ENCODE data around the gene TTC23.

The TTC23 gene

GRCh38 chr15:99164119-99164518 lies 85.3 kb downstream of the TTC23 start:
- DNase-seq (ENCODE audit: low read depth): no peak

- DNase-seq (ENCODE audit: low read depth): no peak
Measured at GRCh38 chr15:99163271-99164062, 85.9 kb downstream of the TTC23 start.

- DNase-seq (ENCODE audit: low read depth): no peak
Measured at GRCh38 chr15:99158626-99159412, 90.6 kb downstream of the TTC23 start.

- no peak for DNase-seq (ENCODE audit: low read depth)
Measured at GRCh38 chr15:99157456-99157855, 91.9 kb downstream of the TTC23 start.

- DNase-seq (ENCODE audit: low read depth): no peak
Measured at GRCh38 chr15:99155961-99156443, 93.4 kb downstream of the TTC23 start.

DNA sequence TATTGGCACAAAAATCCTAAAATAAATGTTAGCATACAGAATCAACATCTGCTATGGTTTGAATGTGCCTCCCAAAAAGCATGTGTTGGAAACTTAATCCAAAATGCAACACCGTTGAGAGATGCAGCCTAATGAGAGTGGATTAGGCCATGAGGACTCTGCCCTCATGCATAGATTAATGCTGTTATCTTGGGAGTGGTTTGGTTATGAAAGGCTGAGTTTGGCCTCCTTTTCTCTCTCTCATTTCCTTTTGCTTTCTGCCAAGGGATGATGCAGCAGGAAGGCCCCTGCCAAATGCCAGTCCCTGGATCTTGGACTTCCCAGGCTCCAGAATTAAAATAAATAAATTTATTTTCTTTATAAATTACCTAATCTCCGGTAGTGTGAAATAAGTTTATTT lies 95.1 kb downstream of the TTC23 start:
- DNase-seq (ENCODE audit: low read depth): no peak

- no peak for DNase-seq (ENCODE audit: low read depth)
Measured at GRCh38 chr15:99153026-99153535, 96.3 kb downstream of the TTC23 start.

DNA sequence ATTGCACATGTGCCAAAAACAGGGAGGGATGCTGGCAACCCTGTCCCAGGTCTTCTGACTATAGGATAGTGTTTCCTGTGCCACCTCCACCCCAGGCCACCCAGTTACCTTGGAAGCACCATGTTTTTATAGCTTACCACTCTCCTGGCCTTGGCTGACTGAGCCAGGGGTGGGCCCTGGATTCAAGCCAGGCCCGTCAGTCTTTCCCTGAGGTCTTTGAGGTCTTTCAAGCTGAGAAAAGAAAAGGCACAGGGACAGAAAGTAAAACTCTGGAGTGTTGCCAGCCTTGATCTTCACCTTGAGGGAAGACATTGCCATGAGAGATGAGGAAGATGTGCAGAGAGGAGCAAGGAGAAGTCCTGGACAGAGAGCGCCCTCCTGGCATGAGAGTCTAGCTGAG lies 98.2 kb downstream of the TTC23 start:
- no peak for DNase-seq (ENCODE audit: low read depth)

DNA sequence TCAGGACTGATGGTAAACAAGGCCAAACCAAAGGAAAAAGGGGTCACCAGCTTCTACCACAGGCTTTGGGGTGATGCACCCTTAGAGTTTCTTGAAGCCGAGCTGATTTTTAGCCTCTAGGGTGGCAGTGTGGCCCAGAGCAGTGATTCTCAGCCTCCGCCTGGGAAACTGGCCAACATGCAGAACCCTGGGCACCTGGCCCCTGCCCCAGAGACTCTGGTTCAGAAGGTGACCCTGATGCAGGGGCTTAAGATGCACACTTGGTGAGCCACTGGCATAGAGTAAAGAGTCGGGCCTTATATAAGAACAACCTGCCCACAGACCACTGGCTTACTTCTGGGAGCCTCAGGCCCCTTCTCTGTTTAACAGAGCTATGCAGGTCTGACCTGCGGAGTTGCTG lies 100.0 kb downstream of the TTC23 start:
- DNase-seq (ENCODE audit: low read depth): no peak

DNA sequence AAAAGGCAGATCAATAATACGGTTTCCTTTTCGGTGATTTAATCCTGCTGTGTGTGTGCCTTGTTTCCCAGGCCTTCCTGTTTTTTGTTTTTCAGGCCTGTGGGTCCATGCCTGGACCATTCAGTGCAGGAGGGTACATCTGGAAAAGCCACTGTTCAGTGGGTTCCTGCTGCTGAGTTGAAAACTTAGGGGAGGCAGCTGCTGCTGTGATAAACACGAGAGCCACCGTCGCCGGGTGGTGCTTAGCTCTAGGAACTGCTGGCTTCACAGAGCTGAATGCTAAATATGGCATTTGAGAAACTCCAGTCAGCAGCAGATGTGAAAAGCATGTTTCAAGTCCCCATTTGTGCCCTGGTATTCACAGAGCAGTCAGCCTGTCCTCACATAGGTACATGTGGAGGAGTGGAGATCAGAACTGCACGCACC lies 100.5 kb downstream of the TTC23 start:
- no peak for DNase-seq (ENCODE audit: low read depth)

DNA sequence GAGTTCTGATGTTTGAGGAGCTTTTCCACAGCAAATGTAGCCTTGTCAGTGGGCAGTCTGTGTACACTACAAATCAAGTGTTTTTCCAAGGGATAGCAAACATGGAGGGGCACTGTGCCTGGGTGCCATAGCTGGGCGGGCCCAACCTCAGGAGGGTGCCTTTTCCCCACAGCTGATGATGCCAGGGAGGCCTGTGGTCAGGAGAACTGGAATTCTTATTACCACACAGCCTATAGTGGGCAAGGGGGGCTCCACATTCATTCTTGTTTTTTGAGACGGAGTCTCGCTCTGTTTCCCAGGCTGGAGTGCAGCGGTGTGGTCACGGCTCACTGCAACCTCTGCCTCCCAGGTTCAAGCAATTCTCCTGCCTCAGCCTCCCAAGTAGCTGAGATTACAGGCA lies 102.7 kb downstream of the TTC23 start:
- DNase-seq (ENCODE audit: low read depth): no peak

DNA sequence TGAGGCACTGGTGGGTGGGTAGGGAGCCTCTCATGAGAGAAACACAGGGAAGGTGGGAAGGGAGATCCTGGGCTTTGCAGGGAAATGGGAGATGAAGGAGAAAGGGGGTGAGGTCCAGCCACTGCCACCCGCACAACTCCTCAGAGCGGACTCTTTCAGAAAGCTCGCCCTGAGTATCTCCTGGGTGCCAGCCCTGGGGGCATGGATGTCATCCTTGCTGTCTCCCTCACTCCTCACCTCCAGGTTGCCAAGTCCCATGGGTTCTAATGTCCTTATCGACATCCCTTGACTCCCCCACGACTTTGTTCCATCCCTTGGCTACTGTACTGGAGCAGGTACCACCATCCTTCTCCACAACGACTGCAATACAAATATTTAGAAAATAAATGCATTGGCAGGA lies 103.6 kb downstream of the TTC23 start:
- no peak for DNase-seq (ENCODE audit: low read depth)

DNA sequence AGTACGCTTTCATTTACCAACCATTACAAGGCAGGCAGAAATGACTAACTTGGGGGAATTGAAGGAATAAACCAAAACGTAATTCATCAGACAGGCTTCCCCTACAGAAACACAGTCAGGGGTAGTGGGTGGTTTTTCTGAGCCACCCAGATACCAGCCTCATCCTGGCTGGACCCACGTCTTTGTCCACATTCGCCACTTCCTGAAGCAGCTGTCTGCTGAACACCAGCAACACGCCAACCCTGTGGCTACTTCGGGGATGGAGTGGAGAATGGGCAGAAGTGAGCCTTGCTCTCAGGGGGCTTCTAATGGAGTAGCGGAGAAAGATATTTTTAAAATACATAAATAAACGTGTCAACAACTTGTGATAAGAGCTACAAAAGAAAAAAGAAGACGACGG lies 104.4 kb downstream of the TTC23 start:
- no peak for DNase-seq (ENCODE audit: low read depth)

DNA sequence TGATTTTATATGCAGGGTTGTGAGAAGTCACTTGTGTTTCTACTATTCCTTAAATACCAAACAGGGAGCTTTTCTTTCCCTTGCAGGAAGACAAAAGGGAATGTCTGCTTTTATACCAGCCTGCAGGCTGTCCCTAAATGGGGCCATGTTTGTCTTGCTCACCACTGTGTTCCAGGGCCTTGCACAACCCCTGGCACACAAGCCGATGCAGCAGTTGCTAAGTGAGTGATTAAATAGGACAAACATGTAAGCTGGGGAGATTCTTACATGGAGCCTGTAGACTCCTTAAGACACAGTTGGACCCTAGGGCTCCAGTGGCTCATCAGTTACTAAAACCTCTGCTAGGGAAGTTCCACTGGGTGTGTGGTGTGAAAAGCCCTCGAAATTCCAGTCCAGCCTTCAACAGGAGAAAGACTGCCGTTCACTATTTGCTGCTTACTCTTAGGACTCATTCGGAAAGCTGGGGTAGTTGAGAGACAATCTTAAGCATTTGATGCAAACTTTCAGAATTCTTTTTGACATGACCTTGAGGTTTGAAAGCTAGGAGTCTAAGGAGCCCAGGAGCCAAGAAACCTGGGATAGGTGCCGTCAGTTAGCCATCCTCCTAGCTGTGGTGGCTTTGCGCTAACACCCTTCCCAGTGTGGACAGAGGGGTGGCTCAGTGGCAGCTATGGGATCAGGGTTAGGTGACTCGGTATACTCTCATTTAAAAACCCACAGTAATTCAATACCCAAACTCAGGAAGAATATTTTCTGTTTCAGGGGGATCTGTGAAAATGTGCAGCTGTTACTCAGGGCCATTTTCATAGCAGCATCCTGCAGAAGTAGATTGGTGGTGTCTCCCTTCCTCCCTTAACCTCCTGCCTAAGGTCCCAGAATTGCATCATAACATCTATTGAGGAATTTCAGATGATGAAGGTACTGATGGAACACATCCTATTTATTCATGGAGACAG lies 105.4 kb downstream of the TTC23 start:
- no peak for DNase-seq (ENCODE audit: low read depth)

GRCh38 chr15:99143242-99143641 lies 106.1 kb downstream of the TTC23 start:
- DNase-seq (ENCODE audit: low read depth): no peak

DNA sequence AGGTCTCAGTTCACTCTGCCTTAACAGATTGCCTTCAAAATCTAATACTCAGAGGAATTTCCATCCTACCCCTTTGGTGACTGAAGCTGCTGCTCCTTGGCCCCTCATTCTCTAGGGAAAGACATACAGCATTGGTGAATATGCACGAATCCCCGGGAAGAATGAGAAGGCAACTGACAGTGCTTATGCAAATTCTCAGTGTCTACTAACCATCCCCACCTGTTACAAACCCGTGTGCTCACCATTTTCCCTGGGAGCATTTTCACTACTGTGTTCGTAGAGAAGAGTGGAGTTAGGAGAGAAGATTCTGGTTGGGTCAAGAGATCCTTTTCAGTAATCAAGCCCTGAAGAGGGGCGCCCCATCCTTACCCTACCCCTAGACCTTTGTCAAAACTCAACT lies 106.8 kb downstream of the TTC23 start:
- no peak for DNase-seq (ENCODE audit: low read depth)

- DNase-seq (ENCODE audit: low read depth): no peak
Measured at GRCh38 chr15:99141943-99142342, 107.4 kb downstream of the TTC23 start.

DNA sequence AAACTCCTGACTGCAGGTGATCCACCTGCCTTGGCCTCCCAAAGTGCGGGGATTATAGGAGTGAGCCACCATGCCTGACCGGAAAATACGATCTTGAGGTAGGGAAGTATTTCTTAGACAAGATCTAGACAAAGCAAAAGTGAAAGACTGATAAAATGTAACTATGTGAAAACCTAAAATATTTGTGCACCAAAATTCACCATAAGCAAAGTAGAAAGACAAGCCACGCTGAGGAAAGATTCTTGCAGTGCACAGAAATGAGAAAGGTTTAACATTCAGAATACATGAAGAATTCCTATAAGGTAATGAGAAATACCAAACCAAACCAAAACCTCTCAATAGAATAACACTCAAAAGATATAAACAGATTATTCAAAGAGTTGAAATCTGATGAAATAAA lies 108.8 kb downstream of the TTC23 start:
- DNase-seq (ENCODE audit: low read depth): no peak

DNA sequence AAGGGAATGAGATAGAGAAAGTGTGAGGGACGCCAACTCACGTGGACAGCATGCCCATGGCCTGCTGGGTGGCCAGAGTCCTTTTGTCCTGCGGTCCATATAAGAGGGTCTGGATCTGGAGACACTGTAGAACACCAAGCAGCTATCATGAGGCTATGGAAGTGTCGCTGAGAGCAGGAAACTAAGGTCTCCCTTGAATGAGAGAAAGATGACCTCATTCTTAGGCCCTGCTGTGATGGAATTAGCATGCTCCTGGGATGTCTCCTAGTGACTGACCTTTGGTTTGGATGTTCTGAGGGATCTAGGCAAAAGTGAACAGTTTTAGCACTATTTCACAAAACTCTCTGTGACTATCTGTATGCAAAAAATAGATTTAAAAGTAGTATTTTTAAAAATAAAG lies 110.1 kb downstream of the TTC23 start:
- no peak for DNase-seq (ENCODE audit: low read depth)

- DNase-seq (ENCODE audit: low read depth): no peak
Measured at GRCh38 chr15:99138491-99138982, 110.8 kb downstream of the TTC23 start.

GRCh38 chr15:99137877-99138276 lies 111.5 kb downstream of the TTC23 start:
- DNase-seq (ENCODE audit: low read depth): no peak

DNA sequence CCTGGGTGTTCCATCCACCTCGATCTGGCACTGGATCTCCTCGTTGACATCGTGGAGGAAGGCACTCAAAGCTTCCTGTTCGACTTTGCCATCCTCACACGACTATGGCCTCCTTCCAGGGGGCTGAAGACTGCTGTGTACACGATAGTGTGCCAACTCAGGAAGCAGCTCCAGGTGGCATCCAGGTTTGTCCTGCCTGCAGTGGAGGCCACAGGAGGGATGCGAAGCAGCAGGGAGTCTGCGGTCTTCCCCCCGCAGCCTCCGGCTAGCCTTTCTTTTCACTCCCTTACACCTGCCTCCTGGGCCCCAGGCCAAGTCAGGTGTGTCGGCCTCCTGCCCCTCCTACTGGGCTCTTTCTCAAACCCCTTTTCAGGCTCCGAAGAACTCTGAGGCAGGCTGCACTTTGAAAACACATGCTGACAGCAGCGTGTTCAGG lies 112.3 kb downstream of the TTC23 start:
- no peak for DNase-seq (ENCODE audit: low read depth)
